ENCODE data around the gene AFF4.
"Not testable (repeated sequence)": the region's sequence is repeated elsewhere in the genome, so short reads cannot be mapped to it uniquely, and the experiment has no call there.

Gene AFF4

DNA sequence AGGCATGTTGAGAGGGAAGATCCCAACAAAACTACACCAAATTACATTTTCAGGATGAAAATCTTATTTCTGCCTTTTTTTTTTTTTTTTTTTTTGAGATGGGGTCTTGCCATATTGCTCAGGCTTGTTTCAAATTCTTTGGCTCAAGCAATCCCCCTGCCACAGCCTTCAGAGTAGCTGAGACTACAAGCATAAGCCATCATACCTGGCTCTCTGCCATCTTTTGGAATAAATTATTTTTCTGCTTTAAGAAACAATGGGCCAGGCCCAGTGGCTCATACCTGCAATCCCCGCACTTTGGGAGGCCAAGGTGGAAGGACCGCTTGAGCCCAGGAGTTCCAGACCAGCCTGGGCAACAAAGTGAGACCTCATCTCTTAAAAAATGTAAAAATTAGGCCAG lies 14.3 kb downstream of the AFF4 start:
- Histone ChIP-seq H3K4me3 (ENCODE audit: low read length) (no peak overlapping the region), H3K27me3 (replicated peaks; ENCODE audit: control insufficient read depth, insufficient read depth, low read length) (no peaks in the 10 kb centered on the region)

GRCh38 chr5:132947671-132948070 lies 15.8 kb downstream of the AFF4 start:
- no peak overlapping the region for H3K4me3 ChIP-seq (ENCODE audit: low read length)
- H3K36me3 ChIP-seq (ENCODE audit: control insufficient read depth, insufficient read depth, low read length, severe bottlenecking), result peaks cover 4% of the 10 kb centered on the region
- H3K4me1 ChIP-seq (ENCODE audit: control insufficient read depth, insufficient read depth, low read length), result peaks cover 27% of the 10 kb centered on the region
- no peaks in the 10 kb centered on the region for H3K9me3 ChIP-seq (ENCODE audit: control insufficient read depth, low read length)
- no peak overlapping the region for H3K9ac ChIP-seq (ENCODE audit: low read length)
- H3K27me3 ChIP-seq (replicated peaks; ENCODE audit: control insufficient read depth, insufficient read depth, low read length), result no peaks in the 10 kb centered on the region
- DNase-seq (ENCODE audit: low read depth), result peak; percentile 43

More for the DNA sequence above, 14.3 kb downstream of the AFF4 start:
- Histone ChIP-seq H3K9me3 (ENCODE audit: control insufficient read depth, low read length) (no peaks in the 10 kb centered on the region), H3K36me3 (ENCODE audit: control insufficient read depth, insufficient read depth, low read length, severe bottlenecking) (peaks cover 3% of the 10 kb centered on the region), H3K9ac (ENCODE audit: low read length) (no peak overlapping the region), H3K4me1 (ENCODE audit: control insufficient read depth, insufficient read depth, low read length) (peaks cover 16% of the 10 kb centered on the region)
- DNase-seq (ENCODE audit: low read depth), result no peak

DNA sequence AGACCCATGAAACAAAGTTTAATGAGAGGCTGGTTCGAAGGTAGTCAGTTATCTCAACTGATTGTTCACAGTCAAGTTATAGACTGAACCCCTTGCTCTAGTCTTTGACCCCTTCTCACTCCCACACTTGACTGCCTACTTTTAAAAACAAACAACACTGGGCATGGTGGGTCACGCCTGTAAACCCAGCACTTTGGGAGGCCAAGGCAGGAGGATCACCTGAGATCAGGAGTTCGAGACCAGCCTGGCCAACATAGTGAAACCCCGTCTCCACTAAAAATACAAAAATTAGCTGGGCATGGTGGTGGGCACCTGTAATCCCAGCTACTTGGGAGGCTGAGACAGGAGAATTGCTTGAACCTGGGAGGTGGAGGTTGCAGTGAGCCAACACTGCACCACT lies 18.1 kb downstream of the AFF4 start:
- not testable (repeated sequence) for H3K9ac ChIP-seq (ENCODE audit: low read length); H3K27me3 ChIP-seq (replicated peaks; ENCODE audit: control insufficient read depth, insufficient read depth, low read length); H3K36me3 ChIP-seq (ENCODE audit: control insufficient read depth, insufficient read depth, low read length, severe bottlenecking); H3K9me3 ChIP-seq (ENCODE audit: control insufficient read depth, low read length); DNase-seq (ENCODE audit: low read depth); H3K4me3 ChIP-seq (ENCODE audit: low read length)
- H3K4me1 ChIP-seq (ENCODE audit: control insufficient read depth, insufficient read depth, low read length), result peaks cover 28% of the 10 kb centered on the region

- H3K27me3 ChIP-seq (replicated peaks; ENCODE audit: control insufficient read depth, insufficient read depth, low read length), result no peaks in the 10 kb centered on the region
- peaks cover 5% of the 10 kb centered on the region for H3K36me3 ChIP-seq (ENCODE audit: control insufficient read depth, insufficient read depth, low read length, severe bottlenecking)
- no peak overlapping the region for H3K4me3 ChIP-seq (ENCODE audit: low read length)
- H3K9me3 ChIP-seq (ENCODE audit: control insufficient read depth, low read length), result no peaks in the 10 kb centered on the region
- no peak overlapping the region for H3K9ac ChIP-seq (ENCODE audit: low read length)
- no peak for DNase-seq (ENCODE audit: low read depth)
- H3K4me1 ChIP-seq (ENCODE audit: control insufficient read depth, insufficient read depth, low read length), result peaks cover 28% of the 10 kb centered on the region
Measured at GRCh38 chr5:132943362-132944022, 19.9 kb downstream of the AFF4 start.

DNA sequence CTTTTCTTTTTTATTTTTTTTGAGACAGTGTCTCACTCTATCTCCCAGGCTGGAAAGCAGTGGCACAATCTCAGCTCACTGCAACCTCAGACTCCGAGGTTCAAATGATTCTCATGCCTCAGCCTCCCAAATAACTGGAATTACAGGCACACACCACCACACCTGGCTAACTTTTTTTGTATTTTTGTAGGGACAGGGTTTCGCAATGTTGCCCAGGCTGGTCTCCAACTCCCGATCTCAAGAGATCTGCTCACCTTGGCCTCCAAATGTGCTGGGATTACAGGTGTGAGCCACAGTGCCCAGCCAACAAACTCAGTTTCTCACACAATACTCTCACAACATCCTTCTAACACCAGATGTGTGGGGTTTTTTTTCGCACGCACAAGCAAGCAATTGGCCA lies 22.1 kb downstream of the AFF4 start:
- Histone ChIP-seq H3K4me1 (ENCODE audit: control insufficient read depth, insufficient read depth, low read length) (peaks cover 21% of the 10 kb centered on the region), H3K36me3 (ENCODE audit: control insufficient read depth, insufficient read depth, low read length, severe bottlenecking) (peaks cover 14% of the 10 kb centered on the region), H3K9ac (ENCODE audit: low read length) (peak overlapping the region; percentile 39), H3K27me3 (replicated peaks; ENCODE audit: control insufficient read depth, insufficient read depth, low read length) (no peaks in the 10 kb centered on the region), H3K9me3 (ENCODE audit: control insufficient read depth, low read length) (no peaks in the 10 kb centered on the region), H3K4me3 (ENCODE audit: low read length) (no peak overlapping the region)
- DNase-seq (ENCODE audit: low read depth), result no peak

DNA sequence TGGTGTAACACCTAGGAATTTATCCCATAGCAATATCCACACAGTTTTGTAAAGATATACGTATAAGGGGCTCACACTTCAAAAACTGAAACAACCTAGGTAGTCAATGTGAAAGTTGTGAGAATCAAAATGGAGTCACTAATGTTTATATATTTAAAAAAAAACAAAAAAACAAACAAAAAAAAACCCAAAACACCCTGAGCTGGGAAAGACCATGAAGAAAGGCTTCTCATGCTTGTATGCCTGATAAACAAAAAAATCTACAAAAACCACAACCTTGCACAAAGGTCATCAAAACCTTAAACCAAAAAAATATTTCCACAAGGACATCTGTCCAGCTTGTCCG lies 35.4 kb downstream of the AFF4 start:
- H3K36me3 ChIP-seq (ENCODE audit: control insufficient read depth, insufficient read depth, low read length, severe bottlenecking), result peaks cover 91% of the 10 kb centered on the region

DNA sequence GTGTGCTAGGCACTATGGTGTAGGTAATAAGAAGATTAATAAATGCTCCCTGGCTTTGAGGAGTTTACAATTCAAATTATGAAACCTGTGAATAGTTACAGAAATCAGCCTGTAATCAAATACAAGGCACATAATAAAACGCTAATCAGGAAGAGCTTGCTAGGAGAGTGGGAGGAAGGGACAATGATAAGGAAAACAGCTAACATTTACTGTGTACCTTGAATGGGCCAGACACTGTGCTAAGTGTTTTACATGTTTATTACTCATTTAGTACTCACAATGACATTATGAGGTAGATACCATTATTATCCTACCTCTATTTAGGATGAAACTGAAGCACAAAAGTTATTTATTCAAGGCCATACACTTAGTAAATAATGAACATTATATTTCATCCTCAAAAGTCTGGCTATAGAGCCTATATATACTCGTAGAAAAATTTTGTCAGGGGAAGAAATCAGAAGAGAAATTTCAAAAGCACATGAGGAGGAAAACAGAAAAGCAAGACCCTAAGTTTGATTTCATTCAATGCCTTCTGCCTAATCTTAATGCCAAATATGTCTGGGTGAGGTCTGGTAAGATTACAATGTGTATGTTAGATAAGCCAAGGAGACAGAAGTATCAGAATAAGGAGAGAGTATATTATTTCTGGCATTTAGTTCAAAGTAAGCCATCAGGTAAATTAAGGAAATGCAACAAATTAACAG lies 35.9 kb downstream of the AFF4 start:
- Histone ChIP-seq H3K4me1 (ENCODE audit: control insufficient read depth, insufficient read depth, low read length) (peaks cover 6% of the 10 kb centered on the region), H3K9ac (ENCODE audit: low read length) (no peak overlapping the region), H3K9me3 (ENCODE audit: control insufficient read depth, low read length) (no peaks in the 10 kb centered on the region), H3K27me3 (replicated peaks; ENCODE audit: control insufficient read depth, insufficient read depth, low read length) (no peaks in the 10 kb centered on the region), H3K4me3 (ENCODE audit: low read length) (no peak overlapping the region), H3K36me3 (ENCODE audit: control insufficient read depth, insufficient read depth, low read length, severe bottlenecking) (peaks cover 92% of the 10 kb centered on the region)
- DNase-seq (ENCODE audit: low read depth), result no peak

More for the DNA sequence above, 35.4 kb downstream of the AFF4 start:
- Histone ChIP-seq H3K4me3 (ENCODE audit: low read length) (no peak overlapping the region), H3K4me1 (ENCODE audit: control insufficient read depth, insufficient read depth, low read length) (peaks cover 6% of the 10 kb centered on the region), H3K27me3 (replicated peaks; ENCODE audit: control insufficient read depth, insufficient read depth, low read length) (no peaks in the 10 kb centered on the region), H3K9ac (ENCODE audit: low read length) (no peak overlapping the region), H3K9me3 (ENCODE audit: control insufficient read depth, low read length) (no peaks in the 10 kb centered on the region)
- no peak for DNase-seq (ENCODE audit: low read depth)

DNA sequence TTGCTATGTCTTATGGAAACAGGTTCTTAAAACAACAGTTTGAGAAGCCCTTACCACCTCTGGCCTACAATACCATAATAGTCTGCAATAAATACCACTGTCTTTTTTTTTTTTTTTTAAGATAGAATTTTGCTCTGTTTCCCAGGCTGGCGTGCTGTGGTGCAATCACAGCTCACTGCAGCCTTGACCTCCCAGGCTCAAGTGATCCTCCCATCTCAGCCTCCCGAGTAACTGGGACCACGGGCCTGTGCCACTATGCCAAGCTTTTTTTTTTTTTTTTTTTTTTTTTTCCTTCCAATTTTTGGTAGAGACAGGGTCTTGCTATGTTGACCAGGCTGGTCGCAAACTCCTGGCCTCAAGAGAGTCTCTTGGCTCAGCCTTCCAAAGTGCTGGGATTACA lies 37.0 kb downstream of the AFF4 start:
- H3K9me3 ChIP-seq (ENCODE audit: control insufficient read depth, low read length), result no peaks in the 10 kb centered on the region
- H3K4me1 ChIP-seq (ENCODE audit: control insufficient read depth, insufficient read depth, low read length), result peaks cover 6% of the 10 kb centered on the region
- H3K9ac ChIP-seq (ENCODE audit: low read length), result no peak overlapping the region
- H3K4me3 ChIP-seq (ENCODE audit: low read length), result no peak overlapping the region
- no peaks in the 10 kb centered on the region for H3K27me3 ChIP-seq (replicated peaks; ENCODE audit: control insufficient read depth, insufficient read depth, low read length)
- DNase-seq (ENCODE audit: low read depth), result no peak
- H3K36me3 ChIP-seq (ENCODE audit: control insufficient read depth, insufficient read depth, low read length, severe bottlenecking), result peaks cover 92% of the 10 kb centered on the region

GRCh38 chr5:132916086-132916485 lies 47.3 kb downstream of the AFF4 start:
- Histone ChIP-seq H3K9ac (ENCODE audit: low read length) (no peak overlapping the region), H3K4me3 (ENCODE audit: low read length) (no peak overlapping the region), H3K4me1 (ENCODE audit: control insufficient read depth, insufficient read depth, low read length) (no peaks in the 10 kb centered on the region), H3K36me3 (ENCODE audit: control insufficient read depth, insufficient read depth, low read length, severe bottlenecking) (peaks cover 59% of the 10 kb centered on the region), H3K9me3 (ENCODE audit: control insufficient read depth, low read length) (no peaks in the 10 kb centered on the region), H3K27me3 (replicated peaks; ENCODE audit: control insufficient read depth, insufficient read depth, low read length) (no peaks in the 10 kb centered on the region)
- no peak for DNase-seq (ENCODE audit: low read depth)

DNA sequence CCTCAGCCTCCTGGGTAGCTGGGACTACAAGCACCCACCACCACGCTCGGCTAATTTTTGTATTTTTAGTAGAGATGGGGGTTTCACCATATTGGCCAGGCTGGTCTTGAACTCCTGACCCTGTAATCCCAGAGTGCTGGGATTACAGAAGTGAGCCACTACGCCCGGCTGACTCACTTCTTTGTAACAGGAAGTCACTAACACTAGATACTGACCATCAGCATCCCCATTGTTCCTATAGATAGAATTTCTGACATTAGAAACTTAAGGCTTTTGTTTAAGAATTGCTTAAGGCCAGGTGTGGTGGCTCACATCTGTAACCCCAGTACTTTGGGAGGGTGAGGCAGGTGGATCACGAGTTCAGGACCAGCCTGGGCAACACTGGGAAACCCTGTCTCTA lies 47.8 kb downstream of the AFF4 start:
- H3K9ac ChIP-seq (ENCODE audit: low read length), result no peak overlapping the region
- no peaks in the 10 kb centered on the region for H3K9me3 ChIP-seq (ENCODE audit: control insufficient read depth, low read length)
- no peaks in the 10 kb centered on the region for H3K4me1 ChIP-seq (ENCODE audit: control insufficient read depth, insufficient read depth, low read length)
- H3K4me3 ChIP-seq (ENCODE audit: low read length), result no peak overlapping the region
- peaks cover 60% of the 10 kb centered on the region for H3K36me3 ChIP-seq (ENCODE audit: control insufficient read depth, insufficient read depth, low read length, severe bottlenecking)
- no peaks in the 10 kb centered on the region for H3K27me3 ChIP-seq (replicated peaks; ENCODE audit: control insufficient read depth, insufficient read depth, low read length)
- no peak for DNase-seq (ENCODE audit: low read depth)

- DNase-seq (ENCODE audit: low read depth), result no peak
Measured at GRCh38 chr5:132909702-132910101, 53.7 kb downstream of the AFF4 start.

More at GRCh38 chr5:132909702-132910101, 53.7 kb downstream of the AFF4 start:
- Histone ChIP-seq H3K36me3 (ENCODE audit: control insufficient read depth, insufficient read depth, low read length, severe bottlenecking) (peaks cover 52% of the 10 kb centered on the region), H3K9ac (ENCODE audit: low read length) (no peak overlapping the region), H3K9me3 (ENCODE audit: control insufficient read depth, low read length) (no peaks in the 10 kb centered on the region), H3K4me3 (ENCODE audit: low read length) (no peak overlapping the region), H3K4me1 (ENCODE audit: control insufficient read depth, insufficient read depth, low read length) (no peaks in the 10 kb centered on the region), H3K27me3 (replicated peaks; ENCODE audit: control insufficient read depth, insufficient read depth, low read length) (no peaks in the 10 kb centered on the region)
